Glomerular visceral epithelial cell (primary cell): Measurements from ENCODE around the gene PFN3.

Source experiments
- DNase-seq: peaks from one replicate; pipeline ENCODE4 v3.0.0-alpha.2; 2016; ENCODE audit errors: extremely low spot score

PFN3 gene

GRCh38 chr5:177438468-177438867, 38.0 kb upstream of the PFN3 start:
- DNase-seq: no peak

- no peak for DNase-seq
These were observed 37.2 kb upstream of the PFN3 start for GRCh38 chr5:177437623-177438022.

DNA sequence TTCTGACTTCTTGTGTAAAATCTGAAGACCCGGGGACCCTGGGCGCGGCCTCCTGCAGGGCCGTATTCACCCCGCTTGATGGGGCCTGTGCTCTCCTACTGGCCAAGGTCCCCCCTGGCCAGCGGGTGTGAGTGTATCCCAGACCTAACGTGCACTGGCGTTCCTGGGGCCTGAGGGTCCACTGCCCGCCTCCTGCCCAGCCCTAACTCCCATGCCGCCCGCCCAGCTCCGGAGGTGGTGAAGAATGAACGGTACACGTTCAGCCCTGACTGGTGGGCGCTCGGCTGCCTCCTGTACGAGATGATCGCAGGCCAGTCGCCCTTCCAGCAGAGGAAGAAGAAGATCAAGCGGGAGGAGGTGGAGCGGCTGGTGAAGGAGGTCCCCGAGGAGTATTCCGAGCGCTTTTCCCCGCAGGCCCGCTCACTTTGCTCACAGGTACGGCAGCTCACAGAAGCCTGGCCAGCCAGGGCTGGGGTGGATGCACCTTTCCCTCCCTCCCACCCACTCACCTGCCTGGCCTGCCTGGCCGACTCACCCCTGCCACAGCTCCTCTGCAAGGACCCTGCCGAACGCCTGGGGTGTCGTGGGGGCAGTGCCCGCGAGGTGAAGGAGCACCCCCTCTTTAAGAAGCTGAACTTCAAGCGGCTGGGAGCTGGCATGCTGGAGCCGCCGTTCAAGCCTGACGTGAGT, 35.5 kb upstream of the PFN3 start:
- no peak for DNase-seq

DNA sequence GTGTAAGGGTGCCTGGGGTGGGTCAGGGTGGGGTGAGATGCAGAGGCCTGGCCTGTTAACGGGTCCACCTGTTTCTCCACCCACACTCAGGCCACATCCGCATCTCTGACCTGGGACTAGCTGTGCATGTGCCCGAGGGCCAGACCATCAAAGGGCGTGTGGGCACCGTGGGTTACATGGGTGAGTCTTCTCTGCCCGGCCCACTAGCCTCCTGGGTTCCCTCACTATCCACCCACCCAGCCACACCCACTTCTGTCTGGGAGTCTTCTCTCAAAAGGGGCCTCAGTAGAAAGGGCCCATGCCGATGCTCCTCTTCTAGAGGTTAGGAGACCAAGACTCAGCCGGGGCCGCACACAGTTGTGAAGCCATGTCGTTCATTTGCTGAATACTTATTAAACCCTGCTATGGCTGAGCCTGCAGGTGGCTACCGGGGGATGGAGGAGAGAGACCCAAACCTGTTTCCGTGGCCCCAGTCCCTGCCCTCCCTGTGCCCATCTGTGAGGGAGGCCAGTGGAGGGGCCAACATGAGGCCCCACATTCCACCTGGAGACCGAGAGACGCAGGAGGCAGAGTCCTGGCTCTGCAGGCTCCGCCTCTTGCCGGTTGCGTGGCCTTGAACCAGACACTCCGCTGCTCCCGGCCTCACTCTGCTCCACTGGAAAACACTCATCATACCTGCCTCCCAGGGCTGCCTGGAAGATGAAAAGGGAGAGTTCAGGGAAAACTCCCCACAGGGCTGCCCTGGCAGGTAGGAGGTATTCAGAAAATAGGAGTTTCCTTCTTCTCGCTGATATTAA, 34.7 kb upstream of the PFN3 start:
- no peak for DNase-seq

GRCh38 chr5:177434437-177434836, 34.0 kb upstream of the PFN3 start:
- no peak for DNase-seq

GRCh38 chr5:177433658-177434217, 33.3 kb upstream of the PFN3 start:
- DNase-seq: no peak

DNA sequence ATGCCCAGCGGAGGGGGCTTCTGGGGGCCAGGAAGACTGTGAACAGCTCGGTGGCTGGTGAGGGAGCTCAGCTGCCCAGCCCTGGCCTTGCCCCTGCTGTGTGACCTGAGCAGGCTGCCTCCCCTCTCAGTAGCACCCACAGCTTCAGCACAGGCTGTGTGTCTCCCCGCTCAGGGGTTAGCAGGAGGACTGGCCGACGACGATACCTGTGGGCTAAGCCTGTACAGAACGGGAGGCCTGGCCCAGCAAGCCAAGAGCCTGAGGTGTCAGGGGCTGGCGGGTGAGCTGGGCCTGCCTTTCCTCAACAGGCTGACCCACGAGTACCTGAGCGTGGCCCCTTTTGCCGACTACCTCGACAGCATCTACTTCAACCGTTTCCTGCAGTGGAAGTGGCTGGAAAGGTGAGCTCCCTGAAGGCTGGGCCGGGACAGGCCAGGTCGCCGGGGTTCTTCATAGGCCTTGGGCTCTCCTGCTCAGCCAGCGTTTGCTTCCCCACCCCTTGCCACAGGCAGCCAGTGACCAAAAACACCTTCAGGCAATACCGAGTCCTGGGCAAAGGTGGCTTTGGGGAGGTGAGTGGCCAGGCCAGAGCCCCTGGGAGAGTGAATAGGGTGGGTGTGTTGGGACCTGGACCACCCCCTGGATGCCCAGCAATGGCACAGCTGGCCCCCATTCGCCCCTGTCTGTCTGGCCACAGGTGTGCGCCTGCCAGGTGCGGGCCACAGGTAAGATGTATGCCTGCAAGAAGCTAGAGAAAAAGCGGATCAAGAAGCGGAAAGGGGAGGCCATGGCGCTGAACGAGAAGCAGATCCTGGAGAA, 32.6 kb upstream of the PFN3 start:
- no peak for DNase-seq

DNA sequence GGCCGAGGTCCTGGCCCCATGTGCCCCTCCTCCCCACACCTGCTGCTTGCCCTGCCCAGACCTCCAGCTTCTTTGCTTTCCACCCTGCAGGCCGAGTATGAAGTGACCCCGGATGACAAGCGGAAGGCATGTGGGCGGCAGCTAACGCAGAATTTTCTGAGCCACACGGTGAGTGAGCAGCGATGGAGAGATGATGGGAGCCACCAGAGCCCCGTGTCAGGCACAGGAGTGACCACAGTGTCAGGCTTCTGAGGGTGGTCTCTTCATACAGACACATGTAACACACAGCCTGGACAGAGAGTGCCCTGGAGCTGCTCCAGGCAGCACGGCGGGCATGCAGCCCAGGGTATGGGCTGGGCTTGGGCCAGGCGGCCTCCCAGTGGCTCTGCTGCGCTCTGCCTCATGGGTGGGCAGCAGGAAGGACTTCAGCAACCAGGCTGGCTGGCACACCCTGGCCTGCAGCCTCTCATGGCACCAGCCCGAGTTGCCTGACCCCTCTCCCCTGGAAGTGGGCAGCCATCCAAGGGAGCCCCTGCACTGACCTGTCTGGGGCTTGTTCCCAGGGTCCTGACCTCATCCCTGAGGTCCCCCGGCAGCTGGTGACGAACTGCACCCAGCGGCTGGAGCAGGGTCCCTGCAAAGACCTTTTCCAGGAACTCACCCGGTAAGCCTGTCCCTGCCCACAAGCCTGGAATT, 31.8 kb upstream of the PFN3 start:
- DNase-seq: no peak

DNA sequence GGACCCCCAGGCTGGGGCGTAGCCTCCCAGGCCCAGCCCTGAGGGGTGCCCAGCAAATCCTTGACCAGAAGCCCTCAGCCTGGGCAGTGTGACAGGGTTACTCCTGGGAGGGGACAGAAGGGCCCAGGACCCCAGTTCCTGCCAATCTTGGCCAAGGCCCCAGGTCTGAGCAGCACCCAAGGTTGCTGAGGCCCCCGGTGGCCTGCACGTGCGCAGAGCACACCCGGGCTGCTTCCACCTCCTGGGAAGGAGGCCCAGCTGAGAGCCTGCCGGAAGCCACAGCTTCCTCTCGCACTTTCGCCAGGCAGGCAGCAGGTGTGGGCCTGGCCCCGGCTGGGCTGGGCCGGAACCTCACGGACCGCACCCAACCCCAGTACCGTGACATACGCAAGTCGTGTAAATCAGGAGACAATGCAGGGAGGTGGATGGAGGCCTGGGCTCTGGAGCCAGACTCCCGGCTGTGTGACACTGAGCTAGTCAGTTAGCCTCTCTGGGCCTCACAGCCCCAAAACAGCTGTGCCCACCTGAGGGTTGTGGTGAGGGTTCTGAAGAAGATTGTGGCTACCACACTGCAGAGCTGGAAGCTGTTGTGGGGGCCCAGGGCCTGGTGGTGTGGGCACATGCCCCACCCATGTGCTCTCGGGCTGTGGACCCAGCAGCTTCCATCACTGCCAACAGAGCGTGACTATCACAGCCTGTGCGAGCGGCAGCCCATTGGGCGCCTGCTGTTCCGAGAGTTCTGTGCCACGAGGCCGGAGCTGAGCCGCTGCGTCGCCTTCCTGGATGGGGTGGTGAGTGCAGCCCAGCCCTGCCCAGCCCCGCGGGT, 31.1 kb upstream of the PFN3 start:
- no peak for DNase-seq

DNA sequence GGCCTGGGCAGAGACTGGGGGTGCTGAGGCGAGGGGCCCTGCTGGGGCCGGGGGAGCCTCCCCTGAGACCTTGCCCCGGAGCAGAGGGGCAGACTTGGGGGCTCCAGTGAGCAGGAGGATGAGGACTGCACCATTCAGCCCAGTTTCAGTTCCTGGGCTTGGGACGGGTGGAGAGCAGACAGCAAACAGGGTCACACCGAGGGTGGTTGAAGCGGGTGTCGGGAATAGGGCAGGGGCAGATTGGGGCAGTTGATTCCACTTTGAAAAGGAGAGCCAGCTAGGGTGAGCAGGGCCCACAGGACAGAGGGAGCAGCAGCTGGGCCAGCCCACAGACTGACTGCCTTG, 30.5 kb upstream of the PFN3 start:
- DNase-seq: no peak

GRCh38 chr5:177430140-177430951, 29.9 kb upstream of the PFN3 start:
- no peak for DNase-seq

DNA sequence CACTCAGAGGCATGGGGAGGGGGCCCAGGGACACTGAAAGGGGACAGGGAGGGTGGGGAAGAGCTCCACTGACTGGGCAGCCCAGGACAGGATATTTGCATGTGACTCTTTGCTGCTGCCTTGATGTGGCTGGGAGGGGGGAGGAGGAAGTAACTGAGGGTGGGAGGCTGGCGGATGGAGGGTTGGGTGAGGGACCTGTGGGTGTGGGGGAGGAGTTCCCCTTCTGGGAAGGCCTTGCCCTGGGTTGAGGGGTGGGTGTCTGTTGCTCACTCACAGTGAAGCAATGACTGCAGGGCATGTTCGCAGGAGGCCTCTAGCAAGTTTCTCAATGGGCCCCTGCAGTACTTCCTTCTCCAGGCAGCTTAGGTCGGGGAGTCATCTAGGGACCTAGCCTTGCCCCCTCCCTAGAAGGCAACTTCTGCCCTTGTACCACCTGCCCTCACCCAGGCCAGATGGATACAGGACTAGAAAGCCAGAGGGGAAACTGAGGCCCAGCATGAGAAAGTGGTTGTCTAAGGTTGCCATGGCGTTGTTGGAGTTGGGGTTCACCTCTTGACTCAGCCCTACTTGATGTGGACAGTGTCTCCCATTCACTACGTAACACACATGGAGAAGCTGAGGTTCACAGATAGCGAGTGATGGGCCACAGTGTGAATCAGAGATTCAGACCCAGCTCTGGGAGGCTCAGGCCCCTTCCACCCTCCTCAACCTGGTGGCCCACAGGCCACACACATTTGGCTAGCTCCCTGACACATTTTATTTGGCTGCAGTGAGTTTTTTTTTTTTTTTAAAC, 29.0 kb upstream of the PFN3 start:
- no peak for DNase-seq

DNA sequence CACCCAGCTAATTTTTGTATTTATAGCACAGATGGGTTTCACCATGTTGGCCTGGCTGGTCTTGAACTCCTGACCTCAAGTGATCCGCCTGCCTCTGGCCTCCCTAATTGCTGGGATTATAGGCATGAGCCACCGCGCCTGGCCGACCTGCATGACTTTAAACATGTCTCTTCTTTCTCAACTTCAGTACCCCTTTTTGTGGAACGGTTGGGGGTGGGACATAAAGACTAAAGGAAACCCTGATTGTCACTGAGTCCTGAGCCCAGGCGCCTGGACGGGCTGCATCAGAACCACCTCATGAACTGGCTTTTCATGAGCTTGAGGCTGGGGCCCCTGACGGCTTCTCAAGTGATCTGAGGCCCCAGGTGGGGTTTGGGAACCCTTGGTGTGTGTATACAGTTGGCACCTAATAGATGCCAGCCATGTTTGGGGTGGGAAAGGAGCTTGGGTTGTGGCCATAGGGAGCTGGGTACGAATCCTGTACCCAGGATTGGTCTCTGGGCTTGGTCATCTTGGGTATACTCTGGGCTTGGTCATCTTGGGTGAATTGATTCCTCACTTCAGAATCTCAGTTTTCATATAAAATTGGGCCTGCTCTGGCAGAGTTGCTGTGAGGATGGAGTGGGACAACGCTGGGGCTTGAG, 28.2 kb upstream of the PFN3 start:
- no peak for DNase-seq

DNA sequence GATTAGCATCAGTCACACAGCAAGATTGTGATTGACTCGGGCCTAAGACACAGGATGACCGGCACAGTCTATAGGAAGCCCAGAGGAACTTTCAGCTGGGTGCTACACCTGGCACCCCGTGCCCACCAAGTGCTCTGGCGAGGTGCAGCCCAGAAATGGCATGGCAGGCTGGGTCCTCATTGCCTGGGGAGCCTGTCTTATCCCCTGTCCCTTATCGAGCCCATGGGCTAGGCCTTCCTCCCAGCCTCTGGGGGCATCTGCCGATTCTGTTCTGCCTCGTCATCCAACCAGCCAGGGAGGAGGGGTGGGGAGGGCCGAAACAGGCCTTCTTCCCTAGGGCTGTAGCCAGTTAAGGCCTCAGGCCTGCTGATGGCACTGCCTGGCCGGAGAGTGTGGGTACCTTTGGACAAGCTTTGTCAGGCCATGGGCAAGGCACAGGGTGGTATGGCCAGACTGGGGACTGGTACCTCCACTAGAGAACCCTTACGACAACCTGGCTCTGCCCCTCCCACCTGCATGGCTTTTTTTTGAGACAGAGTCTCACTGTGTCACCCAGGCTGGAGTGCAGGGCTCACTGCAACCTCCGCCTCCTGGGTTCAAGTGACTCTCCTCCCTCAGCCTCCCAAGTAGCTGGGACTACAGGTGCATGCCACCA, 27.6 kb upstream of the PFN3 start:
- DNase-seq: no peak

DNA sequence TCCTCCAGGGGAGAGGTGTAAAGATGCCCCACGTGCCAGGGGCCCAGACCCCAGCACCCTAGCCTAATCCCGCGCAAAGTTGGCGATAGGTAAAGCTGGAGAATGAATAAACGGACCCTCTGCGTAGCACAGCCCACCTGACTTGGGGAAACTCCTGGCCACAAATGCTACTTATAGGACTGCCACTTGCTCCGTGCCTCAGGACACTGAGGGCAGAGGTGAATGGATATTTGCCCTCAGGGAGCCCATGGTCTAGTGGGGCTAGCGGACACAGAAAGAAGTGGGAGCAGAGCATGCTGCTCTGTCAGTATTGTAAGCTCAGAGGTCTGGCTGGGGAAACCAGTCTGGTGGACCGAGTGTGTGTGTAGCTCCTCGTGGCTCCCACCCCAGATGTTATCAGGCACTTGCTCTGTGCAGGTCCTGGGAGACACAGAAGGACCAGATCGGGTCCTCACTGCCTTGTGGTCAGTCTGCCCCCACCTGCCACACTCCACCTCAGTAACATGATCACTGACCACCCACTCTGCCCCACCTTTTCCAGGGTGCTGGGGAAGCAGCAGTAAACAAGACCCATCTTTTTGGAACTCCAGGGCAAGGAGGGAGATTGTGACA, 26.9 kb upstream of the PFN3 start:
- DNase-seq: no peak

DNA sequence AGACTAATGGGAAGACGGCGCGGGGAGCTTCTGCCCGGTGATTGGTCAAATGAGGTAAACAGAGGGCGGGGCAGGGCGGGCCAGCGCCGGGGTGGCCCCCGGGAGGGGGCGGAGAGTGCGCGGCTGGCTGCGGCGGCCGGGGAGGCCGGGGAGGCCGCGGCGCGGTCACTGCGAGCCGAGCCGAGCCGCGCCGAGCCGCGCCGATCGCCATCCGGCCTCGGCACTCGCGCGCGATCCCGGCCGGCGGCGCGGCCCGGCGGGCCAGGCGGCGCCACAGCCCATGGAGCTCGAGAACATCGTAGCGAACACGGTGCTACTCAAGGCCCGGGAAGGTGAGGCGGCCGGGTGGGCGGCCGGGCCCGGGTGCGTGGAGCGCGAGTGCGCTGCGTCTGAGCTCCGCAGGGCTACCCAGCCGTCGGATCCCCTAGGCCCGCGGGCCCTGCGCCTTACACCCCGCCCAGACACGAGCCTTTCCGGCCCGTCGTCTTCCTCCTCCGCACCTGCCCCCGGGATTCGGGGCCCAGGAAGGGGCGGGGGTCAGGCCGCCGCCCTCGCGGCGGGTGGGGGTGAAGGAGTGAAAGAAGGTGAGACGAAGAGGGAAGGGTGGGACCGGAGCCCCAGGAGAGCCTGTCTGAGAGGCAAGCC, 26.2 kb upstream of the PFN3 start, which contains the start of gene GRK6:
Gene GRK6, plus strand, starts transcription at position 111 of the 645 bp plus-strand sequence. Its CDS starts 170 bp downstream, at position 281.
- DNase-seq: peak; percentile 52
